HG03521 (cell line): ENCODE data around the gene OSBPL7.
A peak's percentile ranks its signal among the peaks of the same experiment; 100 is the strongest.

ENCODE experiments used
- ATAC-seq: cut with Tn5 transposase; IDR thresholded peaks from one replicate; pipeline ENCODE4 v1.9.1; 2021; ENCODE audit warnings: mild to moderate bottlenecking, moderate library complexity; ENCODE audit not compliant: unreplicated experiment

The OSBPL7 gene

GRCh38 chr17:47848198-47848513 lies 26.6 kb upstream of the OSBPL7 start:
- no peak for ATAC-seq

- no peak for ATAC-seq
Observed at GRCh38 chr17:47847341-47848197, 26.0 kb upstream of the OSBPL7 start.

- ATAC-seq, result no peak
Observed at GRCh38 chr17:47846716-47847340, 25.2 kb upstream of the OSBPL7 start.

- no peak for ATAC-seq
Observed at GRCh38 chr17:47845716-47846075, 24.1 kb upstream of the OSBPL7 start.

- ATAC-seq, result no peak
Observed at GRCh38 chr17:47844814-47845715, 23.5 kb upstream of the OSBPL7 start.

- no peak for ATAC-seq
Observed at GRCh38 chr17:47844227-47844626, 22.6 kb upstream of the OSBPL7 start.

- ATAC-seq, result no peak
Observed at GRCh38 chr17:47843391-47843730, 21.8 kb upstream of the OSBPL7 start.

GRCh38 chr17:47841488-47842291 lies 20.1 kb upstream of the OSBPL7 start:
- ATAC-seq, result no peak

- ATAC-seq, result peak; percentile 74
Observed at GRCh38 chr17:47840742-47841487, 19.3 kb upstream of the OSBPL7 start, which contains the start of gene SCRN2. SCRN2 (minus strand) TSS chr17:47841273; CDS start chr17:47840843, 430 bp downstream.

GRCh38 chr17:47840001-47840741 lies 18.6 kb upstream of the OSBPL7 start:
- ATAC-seq, result no peak

GRCh38 chr17:47839071-47839470 lies 17.5 kb upstream of the OSBPL7 start:
- no peak for ATAC-seq

GRCh38 chr17:47838636-47839035 lies 17.0 kb upstream of the OSBPL7 start:
- ATAC-seq, result no peak

GRCh38 chr17:47837401-47838039 lies 15.9 kb upstream of the OSBPL7 start:
- no peak for ATAC-seq

GRCh38 chr17:47836601-47837000 lies 15.0 kb upstream of the OSBPL7 start:
- ATAC-seq, result no peak

GRCh38 chr17:47834756-47835155 lies 13.2 kb upstream of the OSBPL7 start:
- ATAC-seq, result no peak

GRCh38 chr17:47831934-47832327 lies 10.3 kb upstream of the OSBPL7 start:
- ATAC-seq, result no peak

GRCh38 chr17:47831003-47831933 lies 9.7 kb upstream of the OSBPL7 start, which contains the start of the genes LRRC46 and MRPL10:
LRRC46 (plus strand) TSS chr17:47831670; CDS start chr17:47831990, 320 bp downstream.
MRPL10 (minus strand) TSS chr17:47831541; CDS start chr17:47831511, 30 bp downstream.
- peak; percentile 75 for ATAC-seq
